GM18511 (cell line): ENCODE data around the gene CST9L.
A peak's percentile ranks its signal among the peaks of the same experiment; 100 is the strongest.

Source experiments
- ATAC-seq: cut with Tn5 transposase; IDR thresholded peaks from one replicate; pipeline ENCODE4 v1.9.1; 2021; ENCODE audit warnings: mild to moderate bottlenecking, moderate library complexity; ENCODE audit not compliant: unreplicated experiment

Gene CST9L

DNA sequence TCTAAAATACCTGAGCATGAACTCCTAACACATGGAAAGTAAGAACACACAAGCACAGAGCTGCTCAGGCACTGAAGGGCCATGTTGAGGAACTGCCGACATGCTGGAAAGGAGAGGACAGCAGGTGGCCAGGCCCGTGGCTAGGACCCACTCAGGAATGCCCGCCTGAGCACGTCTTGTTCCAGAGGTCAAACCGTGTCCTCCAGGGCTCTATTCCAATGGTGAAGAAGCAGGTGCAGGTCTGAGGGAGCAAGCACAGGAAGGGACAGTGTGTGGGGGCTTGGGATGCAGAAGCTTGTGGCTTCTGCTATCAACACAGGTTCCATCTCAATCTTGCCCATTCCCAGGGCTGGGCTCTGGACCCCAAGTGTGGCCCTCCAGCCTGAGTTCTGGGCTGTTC is 20.7 kb downstream of the CST9L start:
- no peak for ATAC-seq

DNA sequence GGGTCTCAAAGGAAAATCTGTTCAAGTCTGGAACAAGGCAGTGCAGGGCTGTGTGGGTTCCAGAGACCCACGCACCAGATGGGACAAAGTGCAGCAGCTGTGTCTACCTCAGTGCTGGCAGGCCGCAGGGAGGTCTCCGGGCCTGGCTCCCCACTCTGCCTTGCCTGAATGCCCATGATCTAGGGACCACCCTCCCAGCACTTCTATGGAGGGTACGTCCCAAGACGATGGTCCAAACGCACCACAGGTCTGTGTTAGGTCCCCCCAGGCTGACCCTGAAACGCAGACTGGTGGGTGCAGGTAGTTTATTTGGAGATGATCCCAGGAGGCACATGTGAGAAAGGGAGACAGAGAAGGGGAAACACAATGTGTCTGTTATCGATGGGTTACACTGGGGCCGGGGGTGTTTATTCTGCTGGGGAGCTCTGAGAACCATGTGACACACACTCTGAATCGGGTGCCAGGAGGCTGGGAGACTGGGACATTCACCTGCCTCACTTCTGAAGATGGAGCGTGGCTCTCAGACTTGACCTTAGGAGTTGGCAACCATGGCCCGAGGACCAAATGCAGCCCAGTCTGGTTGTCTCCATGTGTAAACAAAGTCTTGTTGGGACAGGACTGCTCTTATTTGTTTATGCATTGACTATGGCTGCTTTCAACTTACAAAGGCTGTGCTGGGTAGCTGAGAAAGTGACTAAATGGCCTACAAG is 21.7 kb downstream of the CST9L start:
- no peak for ATAC-seq

DNA sequence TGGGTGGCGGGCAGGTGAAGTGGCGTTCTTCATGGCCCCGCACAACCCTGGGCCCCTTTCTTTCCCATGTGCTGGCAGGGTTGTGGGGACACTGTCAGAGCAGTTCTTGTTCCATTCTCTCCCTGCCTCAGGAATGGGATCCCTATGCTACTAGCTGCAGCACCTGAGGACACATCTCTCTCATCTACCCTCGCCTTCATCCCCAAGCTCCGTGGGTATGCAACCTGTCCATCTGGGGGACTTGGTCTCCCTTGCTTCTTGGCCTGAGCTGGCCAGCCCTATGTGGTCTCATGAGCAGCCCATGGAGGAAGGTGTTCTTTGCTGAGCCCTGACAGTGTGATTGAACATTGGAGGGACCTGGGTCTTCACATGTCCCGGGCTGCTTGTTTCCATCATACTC is 24.2 kb downstream of the CST9L start:
- no peak for ATAC-seq

DNA sequence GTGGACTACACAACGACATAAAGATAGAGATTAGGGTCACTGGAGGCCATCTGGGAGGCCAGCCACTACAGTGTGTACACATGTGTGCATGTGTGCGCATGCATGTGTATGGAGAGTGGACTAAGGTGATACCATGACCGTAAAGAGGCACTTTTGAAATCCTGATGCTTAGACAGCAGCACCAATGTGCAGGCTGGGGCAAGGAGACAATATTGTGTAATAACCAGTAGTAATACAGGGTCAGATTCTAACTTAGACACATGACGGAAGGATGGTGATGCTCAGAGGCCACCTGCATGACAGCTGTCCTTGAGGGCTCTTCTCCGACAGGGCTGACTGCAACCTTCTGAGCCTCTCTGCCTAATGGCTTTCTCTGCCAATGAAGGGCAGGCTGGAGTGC is 25.5 kb downstream of the CST9L start:
- ATAC-seq: no peak

DNA sequence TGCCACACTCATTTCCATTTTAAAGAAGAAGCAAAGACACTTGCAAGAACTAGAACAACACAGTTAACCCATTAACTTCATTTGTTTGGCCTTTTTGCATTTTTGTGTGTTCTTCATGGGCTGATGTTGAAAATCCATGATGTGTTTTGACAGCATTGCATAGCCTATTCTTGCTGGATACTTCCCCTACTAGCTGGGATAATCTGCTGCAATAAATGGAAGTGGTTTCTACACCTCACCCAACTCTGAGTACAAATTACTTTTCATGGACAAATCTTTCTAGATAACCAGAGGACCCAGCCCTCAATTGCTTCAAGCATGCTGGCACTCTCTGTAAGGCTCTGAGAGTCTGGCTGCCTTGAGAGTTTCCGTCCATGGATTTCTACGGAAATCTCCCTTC is 26.5 kb downstream of the CST9L start:
- no peak for ATAC-seq

DNA sequence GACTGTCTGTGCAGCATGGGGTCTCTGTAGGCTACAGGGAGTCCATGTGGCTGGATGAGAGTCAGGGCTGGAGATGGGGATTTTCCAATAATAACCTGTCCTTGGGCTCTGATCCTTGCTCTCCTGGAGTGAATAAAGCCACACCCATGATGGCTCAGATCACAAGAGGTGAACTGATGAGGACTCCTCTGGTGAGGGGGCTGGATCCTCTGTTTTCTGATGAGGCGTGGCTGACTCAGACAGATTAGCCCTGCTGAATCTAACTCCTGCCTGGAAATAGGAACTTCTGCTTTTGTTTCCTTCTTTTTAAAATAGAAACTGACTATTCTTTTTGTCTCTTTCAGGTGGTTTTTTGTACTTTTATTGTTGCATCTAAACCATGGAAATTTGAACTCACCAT is 27.0 kb downstream of the CST9L start:
- no peak for ATAC-seq

DNA sequence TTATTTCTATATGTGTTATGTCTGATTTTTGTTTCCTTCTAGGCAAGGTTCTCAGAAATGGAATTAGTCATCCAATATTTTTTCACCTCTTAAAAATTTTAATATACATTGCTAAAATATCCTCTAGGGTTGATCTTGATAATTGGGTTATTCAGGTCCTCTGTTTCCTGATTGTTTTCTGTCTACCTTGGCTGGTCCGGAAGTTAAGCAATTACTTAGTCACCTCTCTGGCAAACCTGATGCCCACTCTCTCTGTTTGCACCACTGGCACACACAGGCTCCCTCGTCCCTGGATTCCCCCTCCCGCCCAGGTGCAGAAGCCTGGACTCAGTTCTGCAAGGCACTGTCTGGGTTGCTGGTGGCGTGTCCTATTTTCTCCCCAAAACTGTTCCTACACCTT is 27.7 kb downstream of the CST9L start:
- no peak for ATAC-seq

DNA sequence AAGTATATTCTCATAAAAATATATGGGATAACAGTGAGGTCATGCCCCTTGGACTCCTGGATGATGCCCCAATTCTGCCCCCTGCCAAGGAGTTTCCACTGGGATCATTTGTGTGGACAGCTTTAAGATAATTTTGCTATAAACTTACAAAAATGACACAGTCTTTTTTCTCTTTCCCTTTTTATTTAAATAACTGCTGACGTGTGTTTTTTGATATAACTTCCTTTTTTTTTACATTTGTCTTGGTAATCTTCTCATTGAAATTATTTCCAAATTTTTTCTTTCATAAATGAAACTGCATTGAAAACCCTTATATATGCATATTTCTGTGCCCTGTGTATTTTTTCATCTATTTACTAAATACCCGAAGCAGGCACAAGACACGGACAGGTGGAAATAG is 31.3 kb downstream of the CST9L start:
- no peak for ATAC-seq

DNA sequence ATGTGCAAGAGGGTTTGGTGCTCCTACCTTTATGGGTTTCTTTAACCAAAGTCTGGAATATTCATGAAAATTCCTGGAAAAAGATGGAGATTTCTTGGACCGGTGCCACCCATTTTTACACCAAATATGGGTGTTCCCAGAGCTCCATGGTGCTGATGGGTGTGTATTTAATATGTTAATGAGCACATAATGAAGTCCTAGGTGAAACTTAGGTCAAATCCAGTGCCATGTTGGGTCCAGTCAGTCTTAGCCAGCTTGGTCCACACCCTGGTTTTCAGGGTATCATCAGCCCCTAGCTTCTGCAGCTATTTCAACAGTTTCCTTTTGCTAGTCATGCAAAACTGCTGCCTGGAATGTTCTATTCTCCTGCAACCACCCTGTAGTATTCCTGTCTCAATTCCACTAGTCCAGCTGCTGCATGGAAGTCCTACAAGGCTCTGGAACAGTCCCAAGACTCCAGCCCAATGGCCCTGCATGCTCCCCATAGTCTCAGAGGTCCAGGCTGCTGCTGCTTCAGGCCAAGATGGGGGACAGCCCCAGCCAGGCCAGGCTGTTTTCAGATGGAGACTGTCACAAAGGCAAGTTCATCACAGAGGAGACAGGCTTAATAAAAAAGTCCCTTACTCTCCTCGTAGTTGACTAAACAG is 31.8 kb downstream of the CST9L start:
- no peak for ATAC-seq

DNA sequence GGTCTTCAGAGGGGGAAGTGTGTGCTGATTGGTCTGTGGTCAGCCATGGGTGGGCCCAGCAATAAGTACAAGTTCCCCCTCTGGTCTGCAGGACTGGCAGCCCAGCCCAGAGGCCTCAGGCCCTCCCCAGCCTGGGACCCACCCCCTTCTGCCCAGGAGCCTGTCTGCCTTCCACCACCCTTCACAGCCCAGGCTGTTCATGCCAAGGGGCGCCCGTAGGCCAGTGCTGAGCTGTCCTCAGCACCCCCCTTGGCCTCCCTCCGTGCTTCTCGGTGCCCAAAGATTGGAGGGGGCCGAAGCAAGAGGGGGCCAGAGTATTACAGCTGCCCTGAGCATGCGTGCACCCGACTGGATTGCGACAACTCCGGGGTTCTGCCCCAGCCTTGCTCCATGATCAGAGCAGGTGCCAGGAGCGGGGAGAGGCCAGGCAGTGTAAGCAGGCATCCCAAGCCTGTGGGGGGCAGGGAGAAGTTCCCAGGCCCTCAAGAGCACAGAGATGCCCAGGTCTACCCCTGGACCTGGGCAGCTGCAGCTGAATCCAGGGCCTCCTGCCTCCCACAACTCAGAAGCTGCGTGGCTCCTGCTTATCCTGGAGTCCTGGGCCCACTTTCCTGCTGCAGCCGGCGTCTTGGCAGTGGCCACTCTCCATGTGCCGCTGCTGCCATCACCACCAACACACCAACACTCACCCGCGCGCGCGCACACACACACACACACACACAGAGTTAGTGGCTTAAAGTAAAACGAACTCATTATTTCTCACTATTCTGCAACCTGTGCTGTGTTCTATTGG is 33.3 kb downstream of the CST9L start:
- ATAC-seq: no peak

DNA sequence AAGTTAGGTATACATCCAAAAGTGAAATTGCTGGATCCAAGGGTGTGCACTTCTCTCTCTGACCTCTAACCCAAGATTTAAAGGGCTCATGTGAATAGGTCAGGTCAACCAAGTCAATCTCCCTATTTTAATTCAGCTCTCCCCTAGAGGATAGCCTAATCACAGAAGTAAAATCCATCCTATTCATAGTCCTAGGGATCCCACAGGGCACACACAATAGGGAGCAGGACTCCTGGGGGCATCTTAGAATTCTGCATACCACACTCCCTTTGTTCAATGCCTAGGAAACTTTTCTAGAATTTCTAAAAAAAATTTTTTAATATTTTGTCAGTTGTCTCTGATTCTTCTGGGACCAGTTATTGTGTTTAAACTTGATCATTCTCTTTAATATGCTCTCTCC is 35.1 kb downstream of the CST9L start:
- no peak for ATAC-seq

DNA sequence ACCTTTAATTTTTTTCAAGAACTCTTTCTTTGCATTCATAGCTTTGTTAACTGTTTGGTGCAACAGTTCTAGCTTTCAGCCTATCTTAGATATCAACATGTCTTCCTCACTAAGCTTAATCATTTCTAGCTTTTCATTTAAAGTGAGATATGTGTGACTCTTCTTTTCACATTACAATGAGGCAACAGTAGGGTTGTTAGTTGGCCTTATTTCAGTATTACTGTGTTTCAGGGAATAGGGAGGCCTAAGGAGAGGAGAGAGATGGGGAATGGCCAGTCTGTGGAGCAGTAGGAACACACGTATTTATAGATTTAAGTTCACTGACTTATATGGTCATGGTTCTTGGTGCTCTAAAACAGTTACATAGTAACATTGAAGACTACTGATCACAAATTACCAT is 35.8 kb downstream of the CST9L start:
- no peak for ATAC-seq

DNA sequence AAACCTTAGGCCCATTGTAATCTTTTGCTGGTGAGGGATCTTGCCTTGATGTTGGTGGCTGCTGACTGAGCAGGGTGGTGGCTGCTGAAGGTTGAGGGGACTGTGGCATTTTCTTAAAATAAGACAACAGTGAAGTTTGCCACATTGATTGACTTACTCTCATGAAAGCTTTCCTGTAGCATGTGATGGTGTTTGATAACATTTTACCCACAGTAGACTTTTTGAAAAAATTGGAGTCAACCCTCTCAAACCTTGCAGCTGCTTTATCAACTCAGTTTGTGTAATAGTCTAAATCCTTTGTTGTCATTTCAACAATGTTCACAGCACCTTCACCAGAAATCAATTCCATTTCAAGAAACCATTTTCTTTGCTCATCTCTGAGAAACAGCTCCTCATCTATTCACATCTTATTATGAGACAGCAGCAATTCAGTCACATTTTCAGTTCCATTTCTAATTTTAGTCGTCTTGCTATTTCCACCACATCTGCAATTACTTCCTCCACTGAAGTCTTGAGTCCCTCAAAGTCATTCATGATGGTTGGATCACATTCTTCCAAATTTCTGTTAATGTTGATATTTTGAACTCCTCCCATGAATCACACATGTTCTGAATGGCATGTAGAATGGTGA is 37.2 kb downstream of the CST9L start:
- ATAC-seq: peak; percentile 67

DNA sequence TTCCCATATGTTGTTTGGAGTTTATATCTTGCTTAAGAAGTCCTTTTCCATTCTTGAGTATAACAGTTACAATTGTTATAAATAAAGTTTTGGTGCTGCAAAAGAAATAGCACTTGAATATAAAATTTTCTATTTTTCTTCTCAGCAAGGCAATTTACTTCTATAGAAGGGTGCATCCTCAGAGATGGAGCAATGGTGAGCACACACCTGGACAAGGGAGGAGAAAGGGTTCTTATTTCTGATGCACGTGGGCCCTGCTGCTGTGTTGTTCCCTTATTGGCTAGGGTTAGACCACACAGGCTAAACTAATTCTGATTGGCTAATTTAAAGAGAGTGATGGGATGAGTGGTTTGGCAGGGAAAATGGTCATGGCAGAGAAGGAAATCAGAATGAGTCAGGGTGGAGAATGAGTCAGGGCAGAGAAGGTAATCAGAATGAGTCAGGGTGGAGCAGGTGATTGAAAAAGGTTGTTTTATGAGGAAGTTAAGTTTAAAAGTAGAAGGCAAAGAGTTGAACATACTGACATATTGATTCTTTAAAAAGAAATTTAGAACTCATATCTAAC is 39.3 kb downstream of the CST9L start:
- ATAC-seq: no peak

DNA sequence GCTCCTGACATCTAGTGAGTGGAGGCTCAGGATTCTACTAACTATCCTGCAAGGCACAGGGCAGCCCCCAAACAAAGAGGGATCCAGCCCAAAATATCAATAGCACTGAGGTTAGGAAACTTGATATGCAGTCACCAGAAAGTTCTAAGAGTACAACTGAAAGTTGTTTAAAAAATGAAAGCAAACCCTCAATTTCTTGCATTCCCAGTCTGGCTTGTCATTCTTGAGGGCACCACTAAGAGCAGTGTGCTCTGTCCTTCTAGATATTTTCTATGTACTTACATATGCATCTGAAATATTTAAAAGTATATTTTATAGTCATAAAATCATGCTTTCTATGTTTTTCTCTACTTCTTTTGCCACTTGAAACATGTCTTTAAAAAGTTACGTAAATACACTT is 41.4 kb downstream of the CST9L start:
- ATAC-seq: no peak

DNA sequence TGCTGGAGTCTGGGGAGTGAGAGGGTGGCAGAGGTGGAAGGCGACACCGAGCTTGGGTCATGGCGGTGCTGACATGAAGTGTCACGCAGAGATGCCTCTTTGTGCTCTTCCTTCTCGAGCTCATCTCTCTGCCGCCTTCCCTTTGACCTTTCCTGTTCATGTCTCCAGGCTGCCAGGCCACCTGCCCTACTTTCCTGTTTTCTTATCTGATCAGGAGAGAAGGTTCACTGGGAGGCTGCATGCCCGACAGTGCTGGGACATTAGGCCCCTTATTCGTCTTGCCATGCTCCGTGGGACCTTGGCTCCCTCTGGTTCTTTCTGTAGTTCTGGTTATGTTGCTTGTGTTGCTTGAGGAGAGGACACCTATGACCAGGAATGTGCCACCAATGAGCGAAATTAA is 44.1 kb downstream of the CST9L start:
- no peak for ATAC-seq

DNA sequence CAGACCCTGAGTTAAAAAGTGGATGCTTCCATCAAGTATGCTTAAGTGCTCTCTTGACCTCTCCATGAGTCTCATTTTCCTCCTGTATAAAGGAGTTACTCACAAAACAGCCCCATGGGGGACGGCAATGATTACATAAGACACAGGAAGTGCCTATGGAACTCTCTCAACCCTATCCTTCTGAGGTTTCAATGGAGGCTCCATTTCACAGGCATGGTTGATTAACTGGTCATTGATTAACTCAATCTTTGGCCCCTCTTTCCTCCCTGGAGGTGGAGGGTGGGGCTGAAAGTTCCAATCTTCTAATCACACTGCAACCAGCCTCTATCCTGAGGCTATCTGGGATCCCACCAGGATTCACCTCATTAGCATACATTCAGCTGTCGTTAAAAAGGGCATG is 48.1 kb downstream of the CST9L start:
- ATAC-seq: peak; percentile 68

DNA sequence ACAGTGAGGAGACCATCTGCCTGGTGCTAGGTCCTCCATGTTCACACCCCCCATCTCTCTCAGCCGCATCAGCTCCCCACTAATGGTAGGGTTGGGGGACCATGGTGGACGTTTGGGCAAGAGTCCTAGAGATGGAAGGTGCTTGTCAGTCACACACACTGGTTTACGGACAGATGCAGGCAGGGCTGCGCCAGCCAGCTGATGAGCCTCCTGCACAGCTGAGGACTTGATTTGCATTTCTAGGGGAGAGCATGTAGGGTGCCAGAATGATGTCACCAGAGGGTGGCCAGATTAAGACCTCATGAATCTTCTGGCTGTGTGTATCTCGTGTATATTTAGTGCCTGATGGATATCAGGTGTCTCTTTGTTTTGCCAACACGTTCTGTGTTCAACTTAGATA is 48.7 kb downstream of the CST9L start:
- no peak for ATAC-seq

DNA sequence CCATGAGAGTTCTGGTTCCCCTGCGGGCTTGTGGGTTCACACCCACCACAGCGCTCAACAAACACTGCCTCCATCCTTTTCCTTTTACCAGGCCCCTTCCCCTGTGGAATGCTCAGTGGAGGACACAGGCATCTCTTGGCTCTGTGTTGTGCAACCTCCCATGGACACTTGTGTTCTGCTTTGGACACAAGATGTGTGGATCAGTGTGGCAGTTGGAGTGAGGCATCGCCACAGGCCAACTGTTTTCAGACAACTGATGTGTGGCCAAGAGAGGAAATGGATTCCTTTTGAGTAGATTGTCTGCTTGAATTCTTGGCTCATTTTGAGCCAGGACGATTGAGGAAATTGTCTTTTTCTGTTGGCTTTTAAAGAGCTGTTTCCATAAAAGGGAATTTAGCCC is 50.6 kb downstream of the CST9L start:
- no peak for ATAC-seq

DNA sequence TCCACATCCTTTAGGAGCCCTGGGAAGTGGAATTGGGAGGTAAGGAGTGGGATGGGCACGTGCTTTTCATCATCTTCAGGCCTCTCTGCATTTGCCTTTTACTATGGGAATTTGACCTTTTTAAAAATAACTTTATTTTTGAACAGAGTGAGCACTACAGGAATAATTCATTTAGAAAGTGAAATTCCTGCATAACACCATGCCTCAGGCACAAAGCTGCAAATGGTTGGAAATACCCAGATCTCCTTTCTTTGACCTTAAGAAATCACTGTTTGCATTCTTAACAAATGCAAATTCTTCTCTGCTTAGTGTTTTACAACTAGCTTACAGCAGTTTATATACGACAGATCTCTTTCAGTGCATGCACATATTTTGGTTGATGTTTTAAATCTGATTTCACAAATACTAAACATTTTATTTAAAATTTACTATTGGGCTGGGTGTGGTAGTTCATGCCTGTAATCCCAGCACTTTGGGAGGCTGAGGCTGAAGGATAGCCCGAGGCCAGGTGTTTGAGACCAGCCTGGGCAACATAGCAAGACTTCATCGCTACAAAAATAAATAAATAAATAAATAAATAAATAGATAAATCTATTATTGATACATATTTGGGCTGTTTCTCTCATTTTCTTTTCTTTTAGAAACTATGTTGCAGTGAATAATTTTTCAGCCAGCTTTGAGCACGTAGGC is 52.9 kb downstream of the CST9L start:
- no peak for ATAC-seq

DNA sequence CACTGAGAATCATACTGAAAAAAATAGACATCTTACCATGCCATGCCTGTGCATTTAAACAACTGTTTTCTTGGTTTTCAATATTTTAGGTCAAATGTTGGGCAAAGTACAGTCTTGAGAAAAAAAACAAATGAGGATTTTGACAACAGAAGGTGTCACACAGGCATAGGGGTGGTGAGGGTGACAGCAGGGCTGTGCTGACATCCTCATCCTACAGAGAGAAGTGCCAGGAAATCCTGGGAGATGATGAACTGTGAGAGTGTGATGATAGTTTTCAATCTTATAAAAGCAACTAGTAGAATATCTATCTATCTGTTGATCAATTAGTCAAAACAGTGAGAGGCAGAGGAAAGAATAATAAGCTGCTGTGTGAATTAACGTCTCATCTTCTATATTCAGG is 53.4 kb downstream of the CST9L start:
- ATAC-seq: no peak
